ENCODE results near the gene ADCY3. TPM values are rescaled to one million over a fixed set of nuclear protein-coding genes. Genes with fewer than 3 reads are reported as not detected.

ADCY3 gene
- total and polyA plus RNA-seq, 9 of the 15 experiments (the other 6 are each of a cell fraction or from before 2014, with no cell fraction given) = 1.5 to 54.8 (median 26.3) TPM

GRCh38 chr2:24792874-24793760, 126.9 kb downstream of the ADCY3 start, which contains the start of the genes CENPO and PTRHD1 (continued):
- TF ChIP-seq ATF2 (CRISPR knock-in tag; IDR thresholded peaks at IDR 0.05) = no peak
- TF ChIP-seq RCOR1 (IDR thresholded peaks at IDR 0.05; ENCODE audit: borderline replicate concordance in 1 of 2, low read depth in 2 of 2, low read length in 2 of 2) = peak in 1 of 2 experiments; percentile 58; a peak in 1 of 4 replicates
- peak; percentile 65; the same call in 1 of the 2 replicates for TF ChIP-seq DIDO1 (tag; IDR thresholded peaks at IDR 0.05; ENCODE audit: low read depth)
- TF ChIP-seq PPARD (CRISPR knock-in tag; IDR thresholded peaks at IDR 0.05) = no peak
- TF ChIP-seq CBFB (CRISPR knock-in tag; IDR thresholded peaks at IDR 0.05) = peak; percentile 90
- TF ChIP-seq HINFP (tag; conservative IDR thresholded peaks at IDR 0.05; ENCODE audit: low read depth) = no peak
- peak; percentile 66 for TF ChIP-seq AFF4 (CRISPR knock-in tag; IDR thresholded peaks at IDR 0.05)
- no peak for TF ChIP-seq SRSF7 (optimal IDR thresholded peaks at IDR 0.05; ENCODE audit: low read depth, low read length)
- TF ChIP-seq RFX1 (IDR thresholded peaks at IDR 0.05) = no peak
- TF ChIP-seq YY1 (IDR thresholded peaks at IDR 0.05; ENCODE audit: borderline replicate concordance in 1 of 3, control insufficient read depth in 1 of 3, extremely low read depth in 1 of 3, insufficient read depth in 3 of 3, insufficient read length in 1 of 3, insufficient replicate concordance in 2 of 3, low read depth in 1 of 3, low read length in 2 of 3) = peak; percentile 96 to 99 (median 99)
- TF ChIP-seq SRF (CRISPR knock-in tag; IDR thresholded peaks at IDR 0.05) = peak in 1 of 2 experiments; percentile 61; a peak in 2 of 4 replicates
- TF ChIP-seq EP400 (IDR thresholded peaks at IDR 0.05) = peak; percentile 97
- TF ChIP-seq CBX1 (IDR thresholded peaks at IDR 0.05; ENCODE audit: low read depth) = peak; percentile 61; the same call in 1 of the 2 replicates
- no peak for TF ChIP-seq ATF3 (IDR thresholded peaks at IDR 0.05)
- TF ChIP-seq ATF3 (CRISPR knock-in tag; conservative IDR thresholded peaks at IDR 0.05) = 0 out of 2 replicates have a peak, but pooled peaks have one; percentile 15
- peak; percentile 64; the same call in 1 of the 2 replicates for TF ChIP-seq HDAC2 (IDR thresholded peaks at IDR 0.05)
- peak; percentile 29 for TF ChIP-seq PCBP1 (IDR thresholded peaks at IDR 0.05; ENCODE audit: low read depth, low read length, poor library complexity, severe bottlenecking)
- no peak for TF ChIP-seq FUS (optimal IDR thresholded peaks at IDR 0.05; ENCODE audit: low read depth, low read length)
